DOHH2 (cell line): ENCODE results near the gene SLC35G3.

ENCODE experiments used
- CTCF ChIP-seq: fragments of 200-600 bp; sonication (generic); IDR thresholded peaks from one replicate; pipeline ENCODE4 v1.5.1; 2014; ENCODE audit warnings: antibody characterized with exemption, mild to moderate bottlenecking, low read depth, low read length; ENCODE audit not compliant: poor library complexity, severe bottlenecking
- EZH2phosphoT487 ChIP-seq: fragments of 200-600 bp; sonication (generic); IDR thresholded peaks from 2 replicates; pipeline ENCODE4 v1.6.1; 2017; ENCODE audit warnings: borderline replicate concordance, mild to moderate bottlenecking, antibody characterized with exemption, low read length, moderate library complexity, mixed read lengths

- TF ChIP-seq CTCF (no peak), EZH2phosphoT487 (no peak)
Observed at GRCh38 chr17:35241520-35241919, 47.3 kb upstream of the SLC35G3 start.
